GM18505 (cell line): Measurements from ENCODE around the gene LENEP.
A peak's percentile ranks its signal among the peaks of the same experiment; 100 is the strongest.

ENCODE experiments used
- ATAC-seq: cut with Tn5 transposase; IDR thresholded peaks from one replicate; pipeline ENCODE4 v1.9.1; 2021; ENCODE audit not compliant: unreplicated experiment
- POLR2A ChIP-seq: IDR thresholded peaks from 4 replicates; pipeline ENCODE4 v1.6.1; 2011; ENCODE audit warnings: borderline replicate concordance; ENCODE audit not compliant: insufficient read depth, insufficient read length; ENCODE audit errors: extremely low read depth

The LENEP gene

DNA sequence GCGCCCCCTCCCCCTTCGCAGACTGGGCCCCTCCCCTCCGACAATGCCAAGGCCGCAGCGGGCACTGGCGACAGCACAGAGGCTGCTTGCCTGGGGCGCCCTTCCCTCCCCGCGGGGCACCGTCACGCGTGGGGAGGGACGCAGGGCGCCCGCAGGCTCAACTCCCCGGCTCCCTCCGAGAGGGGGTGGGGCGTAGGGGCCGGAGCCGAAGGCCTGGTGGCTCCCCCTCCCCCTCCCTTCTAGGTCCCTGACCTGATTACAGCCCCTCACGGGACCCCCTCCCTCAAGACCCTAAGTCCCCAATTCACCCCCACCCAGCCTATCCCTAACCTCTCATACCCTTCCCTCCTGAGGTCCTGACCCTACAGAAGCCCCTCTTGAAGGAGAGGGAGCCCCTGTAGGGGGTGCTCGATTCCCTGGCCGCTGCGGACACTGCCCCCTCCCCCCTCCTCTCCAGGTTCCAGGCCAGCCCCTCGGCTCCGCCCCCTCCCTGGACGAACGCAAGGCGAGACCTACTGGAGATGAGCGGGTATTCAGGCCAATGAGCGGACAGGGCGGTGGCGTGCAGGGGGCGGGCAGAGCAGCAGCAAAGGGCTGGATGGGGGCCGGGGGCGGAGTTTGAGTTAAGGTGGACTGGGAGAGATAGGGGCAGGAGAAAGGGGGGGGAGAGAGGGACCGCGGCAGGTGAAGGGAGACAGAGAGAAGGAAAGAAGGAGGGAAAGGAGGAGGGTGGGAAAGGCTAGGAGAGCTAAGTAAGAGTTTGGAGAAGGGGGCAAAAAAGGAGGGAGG lies 8.5 kb downstream of the LENEP start:
- ATAC-seq, result peak; percentile 50
- no peak for TF ChIP-seq POLR2A

GRCh38 chr1:155002464-155003226 lies 9.3 kb downstream of the LENEP start, which contains the start of gene ZBTB7B:
Gene ZBTB7B (plus strand): TSS chr1:155002802. CDS start chr1:155014661, 11,859 bp downstream.
- TF ChIP-seq POLR2A, result no peak
- ATAC-seq, result no peak

- no peak for ATAC-seq
- peak; percentile 37 for TF ChIP-seq POLR2A
Observed at GRCh38 chr1:155003227-155003765, 9.9 kb downstream of the LENEP start.

DNA sequence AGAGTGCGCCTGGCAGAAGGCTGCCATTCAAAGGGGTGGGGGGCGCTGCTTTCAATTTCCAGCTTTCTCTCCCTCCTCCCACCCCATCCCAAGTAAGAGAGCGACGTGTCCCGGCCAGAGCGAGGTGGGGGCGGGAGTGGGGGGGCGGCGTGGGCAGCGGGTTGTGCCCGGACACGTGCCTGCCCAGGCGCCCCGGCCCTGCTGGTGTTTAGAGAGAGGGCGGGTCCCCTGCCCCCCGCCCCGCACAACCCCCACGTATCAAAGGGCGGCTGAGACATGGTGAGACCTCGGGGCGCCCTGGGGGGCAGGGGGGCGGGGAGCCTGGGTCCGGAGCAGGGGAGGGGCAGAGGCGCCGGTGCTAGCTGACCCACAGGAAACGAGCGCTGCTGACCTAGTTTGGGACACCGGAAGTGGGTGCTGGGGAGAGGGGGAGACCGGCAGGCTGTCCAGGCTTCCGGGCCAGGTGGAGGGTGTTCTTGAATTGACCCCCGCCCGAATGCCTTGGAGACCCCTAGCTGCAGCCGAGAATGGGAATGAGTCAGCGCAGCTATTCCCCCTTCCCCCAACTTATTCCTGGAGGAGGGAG lies 10.5 kb downstream of the LENEP start:
- no peak for TF ChIP-seq POLR2A
- ATAC-seq, result no peak

DNA sequence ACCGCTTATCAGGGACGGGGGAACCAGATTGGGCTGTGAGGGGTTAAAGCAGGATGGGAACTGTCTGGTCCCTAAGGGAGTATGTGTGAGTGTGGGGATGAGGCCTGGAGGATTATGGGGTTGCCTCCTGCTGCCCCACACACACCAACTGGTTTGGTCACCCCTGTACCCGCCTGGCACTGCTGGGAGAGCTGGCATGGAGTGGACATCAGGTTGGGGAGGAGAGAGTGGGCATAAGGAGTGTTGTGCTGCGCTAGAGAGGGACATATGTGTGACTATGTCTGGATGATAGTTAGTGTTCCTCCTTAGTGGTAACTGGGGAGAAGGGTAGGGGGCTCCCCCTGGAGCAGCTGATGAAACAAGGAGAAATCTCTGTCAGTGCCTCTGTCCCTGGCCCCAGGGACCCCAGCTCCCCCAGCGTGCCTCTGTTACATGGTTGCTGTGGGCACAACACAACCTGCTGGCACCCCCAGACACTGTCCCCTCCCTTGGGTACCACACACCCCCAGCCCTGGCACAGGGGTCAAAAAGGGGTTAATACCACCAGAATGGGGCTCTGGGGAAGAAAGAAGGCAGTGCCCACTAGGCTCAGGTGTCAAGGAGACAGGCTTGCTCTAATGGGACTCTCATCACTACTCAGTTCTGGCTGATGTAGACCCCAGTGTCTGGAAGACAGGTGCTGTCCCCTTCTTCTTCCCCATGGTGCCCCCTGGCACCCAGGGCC lies 11.1 kb downstream of the LENEP start:
- no peak for ATAC-seq
- no peak for TF ChIP-seq POLR2A

GRCh38 chr1:155005076-155006011 lies 12.0 kb downstream of the LENEP start:
- no peak for TF ChIP-seq POLR2A
- no peak for ATAC-seq

- ATAC-seq, result no peak
- TF ChIP-seq POLR2A, result no peak
Observed at GRCh38 chr1:155006601-155007101, 13.3 kb downstream of the LENEP start.

DNA sequence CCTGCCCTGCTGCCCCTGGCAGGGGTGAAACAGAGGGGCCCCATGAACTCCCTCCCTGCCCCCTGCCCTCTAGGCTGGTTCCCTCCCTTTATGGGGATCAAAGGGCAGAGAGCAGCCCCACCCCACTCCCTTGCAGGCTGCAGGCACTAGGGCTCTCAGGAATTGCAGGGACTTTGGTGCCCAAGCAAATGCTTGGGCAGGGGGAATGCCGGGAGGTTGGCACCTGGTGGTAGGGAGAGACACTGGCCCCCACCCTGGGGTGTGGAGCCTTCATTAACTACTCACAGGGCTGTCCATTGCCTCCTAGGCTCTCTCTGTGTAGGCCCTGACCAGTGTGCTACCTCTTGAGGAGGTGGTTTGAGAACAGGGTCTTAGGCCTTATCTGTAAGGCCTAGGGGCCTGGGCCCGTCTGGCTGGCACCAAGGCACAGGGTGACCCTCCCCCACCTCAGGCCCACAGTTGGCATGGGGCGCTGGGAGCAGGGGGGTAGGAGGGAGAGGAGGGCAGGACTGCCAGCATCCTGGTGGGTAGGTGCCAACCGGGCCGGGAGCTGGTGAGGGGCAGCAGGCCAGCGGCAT lies 14.0 kb downstream of the LENEP start:
- no peak for TF ChIP-seq POLR2A

DNA sequence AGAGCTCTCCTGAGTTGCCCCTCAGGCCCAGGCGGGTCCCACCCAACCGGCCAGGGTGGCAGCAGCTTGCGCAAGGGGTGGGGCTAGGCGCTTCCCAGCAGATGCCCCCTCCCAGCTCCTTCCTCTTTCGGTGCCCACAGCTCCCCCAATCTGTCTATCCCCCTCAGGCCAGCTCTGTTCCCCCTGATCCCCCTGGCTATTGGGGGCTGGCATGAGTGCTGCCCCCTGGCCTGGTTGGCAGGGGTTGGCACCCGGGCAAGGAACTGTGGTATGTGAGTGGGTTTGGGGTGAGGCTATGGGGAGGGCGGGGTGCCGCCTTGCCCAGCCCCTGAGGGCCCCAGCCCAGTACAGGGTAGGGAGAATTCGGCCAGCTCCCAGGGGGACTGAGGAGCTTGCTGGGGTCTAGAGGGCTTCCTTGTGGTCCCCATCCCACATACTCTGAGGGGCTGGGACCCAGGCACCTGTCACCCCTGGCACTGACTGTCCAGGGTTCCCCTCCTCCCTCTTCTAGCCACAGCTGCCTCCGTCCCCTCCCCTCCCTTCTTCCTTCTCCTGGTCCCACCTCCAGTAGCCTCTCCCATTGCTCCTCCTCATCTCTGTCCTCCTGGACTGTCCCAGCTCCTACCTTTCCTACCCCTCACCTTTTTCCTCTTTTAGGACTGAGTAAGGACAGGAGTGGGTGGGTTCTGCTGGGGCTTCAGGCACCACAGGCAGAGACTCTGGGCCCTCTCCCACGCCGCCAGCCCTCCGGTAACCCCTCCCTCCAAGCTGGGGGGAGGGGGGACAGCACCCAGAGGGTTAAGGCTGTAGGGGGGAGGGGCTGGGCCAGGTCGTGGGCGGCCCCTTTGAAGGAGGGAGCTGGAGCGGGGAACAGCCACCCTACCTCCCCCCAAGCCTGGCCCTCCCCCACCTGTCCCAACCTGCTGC lies 14.9 kb downstream of the LENEP start:
- no peak for TF ChIP-seq POLR2A
- ATAC-seq, result no peak

More for the DNA sequence above, 14.0 kb downstream of the LENEP start:
- no peak for ATAC-seq

- no peak for ATAC-seq
- TF ChIP-seq POLR2A, result no peak
Observed at GRCh38 chr1:155009221-155009711, 15.9 kb downstream of the LENEP start.
